Uterus (tissue), 2 donors: ENCODE data around the gene NBAS.
"Not testable (repeated sequence)": the region's sequence is repeated elsewhere in the genome, so short reads cannot be mapped to it uniquely, and the experiment has no call there.

ENCODE experiments used
- CTCF ChIP-seq, 4 experiments: fragments of 200-600 bp in 2 of 4; fragments of 450-650 bp in 2 of 4; sonication (generic) in 2 of 4; IDR thresholded peaks; one replicate each; pipeline ENCODE4 v1.5.1; 2016 to 2019; ENCODE audit warnings: antibody characterized with exemption in 4 of 4, mild to moderate bottlenecking in 2 of 4, moderate library complexity in 1 of 4
- POLR2A ChIP-seq, 2 donors: fragments of 450-650 bp; IDR thresholded peaks; one replicate each; pipeline ENCODE4 v1.6.1; 2016; ENCODE audit warnings: antibody characterized with exemption in 2 of 2, mild to moderate bottlenecking in 1 of 2, moderate library complexity in 1 of 2

- not testable (repeated sequence) for TF ChIP-seq CTCF, POLR2A (IDR thresholded peaks at IDR 0.05)
Observed at GRCh38 chr2:15210542-15210941, 350.6 kb downstream of the NBAS start.
